Measurements from ENCODE around the gene AQP1. TPM values are rescaled to one million over a fixed set of nuclear protein-coding genes. Genes with fewer than 3 reads are reported as not detected.

The AQP1 gene
- total RNA-seq, 4 donors from 2014 or later: 48.7 to 231 (median 134) TPM

DNA sequence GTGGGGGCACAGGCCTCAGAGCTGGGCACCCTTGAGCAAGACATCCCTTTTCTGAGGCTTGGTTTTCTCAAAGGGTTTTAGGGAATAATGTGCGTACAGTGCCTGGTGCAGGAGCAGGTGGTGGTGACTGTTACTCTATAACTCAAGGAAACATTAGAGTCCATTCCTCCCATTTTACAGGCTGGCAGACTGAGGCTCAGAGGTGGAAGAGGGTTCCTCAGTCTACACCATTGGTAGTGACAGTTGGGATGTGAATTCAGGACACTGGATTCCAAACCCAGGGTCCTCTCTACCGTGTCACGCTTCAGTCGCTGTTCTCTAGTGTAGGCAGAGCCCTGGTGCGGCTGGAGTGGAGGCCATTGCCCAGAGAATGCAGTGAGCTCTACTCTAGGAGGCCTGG lies 40.0 kb upstream of the AQP1 start:
- no peak overlapping the region for H3K4me3 ChIP-seq (replicated peaks in 1 of 3)
- peaks cover 0 to 13% of the 10 kb centered on the region in 2 donors for H3K4me1 ChIP-seq
- H3K36me3 ChIP-seq: peaks cover 0 to 13% of the 10 kb centered on the region in 2 donors
- H3K27ac ChIP-seq: no peak overlapping the region
- DNase-seq: no peak
- H3K27me3 ChIP-seq: no peaks in the 10 kb centered on the region
- no peaks in the 10 kb centered on the region for H3K9me3 ChIP-seq
- TF ChIP-seq CTCF (IDR thresholded peaks at IDR 0.05) (no peak), POLR2A (IDR thresholded peaks at IDR 0.05) (no peak)
- 92 to 95% methylated on average over 5 of the region's 5 CpGs for WGBS, 2 donors
- intact Hi-C loops (cut with DNase I): no loop called here

GRCh38 chr7:30873207-30873606 lies 38.4 kb upstream of the AQP1 start:
- intact Hi-C loops (cut with DNase I): no loop called here
- no peak for DNase-seq
- H3K36me3 ChIP-seq: peaks cover 0 to 13% of the 10 kb centered on the region in 2 donors

GRCh38 chr7:30873656-30874055 lies 38.0 kb upstream of the AQP1 start:
- no peak overlapping the region for H3K4me3 ChIP-seq (replicated peaks in 1 of 3)
- no peaks in the 10 kb centered on the region for H3K27me3 ChIP-seq
- DNase-seq: no peak
- no peaks in the 10 kb centered on the region for H3K9me3 ChIP-seq
- H3K36me3 ChIP-seq: peaks cover 0 to 13% of the 10 kb centered on the region in 2 donors
- WGBS, 2 donors: 70 to 75% methylated on average over 6 of the region's 6 CpGs
- peaks cover 0 to 10% of the 10 kb centered on the region in 2 donors for H3K4me1 ChIP-seq
- TF ChIP-seq CTCF (IDR thresholded peaks at IDR 0.05) (no peak), POLR2A (IDR thresholded peaks at IDR 0.05) (no peak)
- no peak overlapping the region for H3K27ac ChIP-seq
- intact Hi-C loops (cut with DNase I): no loop called here

More at GRCh38 chr7:30873207-30873606, 38.4 kb upstream of the AQP1 start:
- no peak for TF ChIP-seq POLR2A (IDR thresholded peaks at IDR 0.05)
- no peak overlapping the region for H3K4me3 ChIP-seq (replicated peaks in 1 of 3)
- no peaks in the 10 kb centered on the region for H3K27me3 ChIP-seq
- peaks cover 0 to 11% of the 10 kb centered on the region in 2 donors for H3K4me1 ChIP-seq
- H3K27ac ChIP-seq: no peak overlapping the region
- 83 to 94% methylated on average over 1 to 2 of the region's 2 CpGs for WGBS, 2 donors
- H3K9me3 ChIP-seq: no peaks in the 10 kb centered on the region

DNA sequence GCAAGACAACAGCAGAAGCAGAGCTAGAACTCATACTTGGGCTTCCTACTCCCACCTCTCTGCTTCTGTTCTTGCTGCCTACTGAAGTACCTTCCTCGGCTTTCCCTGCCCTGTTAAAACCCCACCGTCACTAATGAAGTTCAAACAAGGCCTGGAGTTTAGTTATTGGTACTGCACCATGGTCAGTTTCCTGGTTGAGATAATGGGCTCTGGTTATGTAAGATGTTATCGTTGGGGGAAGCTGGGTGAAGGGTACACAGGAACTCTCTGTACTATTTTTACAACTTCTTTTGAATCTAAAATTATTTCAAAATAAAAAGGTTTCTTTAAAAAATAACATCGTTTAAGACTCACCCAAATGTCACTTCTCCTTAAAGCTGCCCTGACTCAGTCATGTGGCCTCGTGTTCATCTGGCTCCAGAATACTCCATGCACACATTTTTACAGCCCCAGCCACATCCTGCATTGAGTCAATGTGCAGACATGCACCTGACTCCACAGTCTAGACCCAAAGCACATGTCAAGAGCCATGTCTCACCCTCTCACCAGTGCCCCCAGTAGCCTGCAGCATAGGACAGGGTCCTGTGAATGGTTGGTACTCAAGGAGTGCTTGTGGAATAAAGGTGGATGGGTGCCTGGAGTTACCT lies 36.9 kb upstream of the AQP1 start:
- TF ChIP-seq POLR2A (IDR thresholded peaks at IDR 0.05) (no peak), CTCF (IDR thresholded peaks at IDR 0.05) (no peak)
- intact Hi-C loops (cut with DNase I): no loop called here
- Histone ChIP-seq H3K27ac (no peak overlapping the region), H3K27me3 (no peaks in the 10 kb centered on the region), H3K4me1 (peaks cover 0 to 7% of the 10 kb centered on the region in 2 donors), H3K36me3 (peaks cover 0 to 13% of the 10 kb centered on the region in 2 donors), H3K4me3 (replicated peaks in 1 of 3) (no peak overlapping the region), H3K9me3 (no peaks in the 10 kb centered on the region)
- 89 to 93% methylated on average over 5 of the region's 5 CpGs for WGBS, 2 donors
- DNase-seq: no peak

DNA sequence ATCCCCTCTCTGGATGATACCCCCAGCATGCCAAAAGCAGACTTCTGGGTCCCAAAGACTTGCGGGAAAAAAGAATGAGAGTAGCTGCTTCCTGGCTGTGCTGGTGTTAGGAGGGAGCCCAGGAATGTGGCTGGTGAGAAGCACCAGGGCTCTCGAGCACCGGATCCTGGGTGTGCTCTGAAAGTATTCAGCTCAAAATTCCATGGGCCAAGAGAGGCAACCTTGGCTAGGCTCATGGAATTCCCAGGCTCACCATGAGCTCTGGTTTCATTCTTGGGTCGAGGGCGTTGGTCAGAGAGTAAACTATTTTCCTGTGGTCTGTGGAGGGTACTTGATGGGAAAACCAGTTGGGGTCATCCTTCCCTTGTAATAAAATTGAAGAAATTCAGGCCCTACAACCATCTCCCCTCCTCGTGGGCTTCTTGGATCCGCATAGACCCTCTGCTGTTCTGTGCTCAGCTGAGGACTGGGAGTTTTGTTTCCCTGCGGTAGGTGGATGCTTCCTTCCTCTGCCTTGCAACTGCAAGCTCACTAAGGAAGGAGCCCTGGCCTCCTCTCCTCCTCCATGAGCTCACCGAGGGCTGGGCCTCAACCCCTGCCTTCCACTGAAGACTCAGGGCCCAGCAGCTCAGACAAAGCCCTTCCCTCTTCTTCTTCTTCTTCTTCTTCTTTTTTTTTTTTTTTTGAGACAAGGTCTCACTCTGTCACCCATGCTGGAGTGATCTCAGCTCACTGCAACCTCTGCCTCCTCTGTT lies 34.5 kb upstream of the AQP1 start:
- no peak for DNase-seq
- Histone ChIP-seq H3K27me3 (no peaks in the 10 kb centered on the region), H3K4me1 (peaks cover 0 to 7% of the 10 kb centered on the region in 2 donors), H3K9me3 (no peaks in the 10 kb centered on the region), H3K4me3 (replicated peaks in 1 of 3) (no peak overlapping the region), H3K27ac (no peak overlapping the region), H3K36me3 (peaks cover 0 to 13% of the 10 kb centered on the region in 2 donors)
- WGBS, 2 donors: 82 to 87% methylated on average over 9 of the region's 9 CpGs
- intact Hi-C loops (cut with DNase I): no loop called here
- TF ChIP-seq CTCF (IDR thresholded peaks at IDR 0.05) (no peak), POLR2A (IDR thresholded peaks at IDR 0.05) (no peak)

Data from thyroid gland (tissue), 4 donors.